GM23338 (cell line): Measurements from ENCODE around the gene A2ML1. TPM values are rescaled to one million over a fixed set of nuclear protein-coding genes. Genes with fewer than 3 reads are reported as not detected.

Source experiments
- ATAC-seq: fragments of 200-7000 bp; cut with Tn5 transposase; 3 replicates; pipeline ENCODE4 v1.9.1; 2020
- DNase-seq: peaks from one replicate; pipeline ENCODE4 v3.0.0-alpha.2; 2015; ENCODE audit warnings: low spot score
- H2AFZ ChIP-seq: fragments of 200-600 bp; sonication (generic); 2 replicates; pipeline ENCODE4 v1.8.0; 2016; ENCODE audit warnings: antibody characterized with exemption, mild to moderate bottlenecking, moderate library complexity
- H3F3A ChIP-seq: fragments of 200-600 bp; sonication (generic); replicated peaks from 2 replicates; pipeline ENCODE4 v1.8.0; 2017; ENCODE audit warnings: antibody characterized with exemption, mixed run types, low read depth
- H3K27ac ChIP-seq: fragments of 200-600 bp; sonication (generic); 2 replicates; pipeline ENCODE4 v1.6.1; 2016; ENCODE audit warnings: low read depth
- H3K27me3 ChIP-seq: fragments of 200-600 bp; sonication (generic); 2 replicates; pipeline ENCODE4 v1.8.0; 2016; ENCODE audit warnings: mild to moderate bottlenecking, mixed run types, moderate library complexity; ENCODE audit not compliant: insufficient read depth
- H3K36me3 ChIP-seq: fragments of 200-600 bp; sonication (generic); 2 replicates; pipeline ENCODE4 v1.8.0; 2016; ENCODE audit warnings: mild to moderate bottlenecking; ENCODE audit not compliant: insufficient read depth
- H3K4me1 ChIP-seq: fragments of 200-600 bp; sonication (generic); 2 replicates; pipeline ENCODE4 v1.8.0; 2016; ENCODE audit warnings: mild to moderate bottlenecking, moderate library complexity; ENCODE audit not compliant: insufficient read depth
- H3K4me2 ChIP-seq: fragments of 200-600 bp; sonication (generic); 2 replicates; pipeline ENCODE4 v1.7.1; 2017; ENCODE audit warnings: mixed run types
- H3K4me3 ChIP-seq: fragments of 200-600 bp; sonication (generic); 2 replicates; pipeline ENCODE4 v1.6.1; 2016; ENCODE audit warnings: mixed run types
- H3K79me2 ChIP-seq: fragments of 200-600 bp; sonication (generic); replicated peaks from 2 replicates; pipeline ENCODE4 v1.8.0; 2017; ENCODE audit warnings: mild to moderate bottlenecking; ENCODE audit not compliant: insufficient read depth
- H3K9me2 ChIP-seq: fragments of 200-600 bp; sonication (generic); 2 replicates; pipeline ENCODE4 v1.8.0; 2017; ENCODE audit not compliant: insufficient read depth
- H4K20me1 ChIP-seq: fragments of 200-600 bp; sonication (generic); replicated peaks from 2 replicates; pipeline ENCODE4 v1.8.0; 2017; ENCODE audit warnings: mild to moderate bottlenecking; ENCODE audit not compliant: insufficient read depth
- H3K27ac Mint-ChIP-seq: 2 replicates; pipeline ENCODE4 v1.8.0; 2020; ENCODE audit warnings: inconsistent platforms, mild to moderate bottlenecking, moderate library complexity, mixed read lengths
- H3K27me3 Mint-ChIP-seq: 3 replicates; pipeline ENCODE4 v1.8.0; 2022; ENCODE audit warnings: low read depth, mild to moderate bottlenecking, moderate library complexity, mixed read lengths, inconsistent platforms; ENCODE audit not compliant: insufficient read depth, poor library complexity
- H3K36me3 Mint-ChIP-seq: 3 replicates; pipeline ENCODE4 v1.8.0; 2021; ENCODE audit warnings: low read depth, mild to moderate bottlenecking, inconsistent platforms, moderate library complexity, mixed read lengths
- H3K4me1 Mint-ChIP-seq: 3 replicates; pipeline ENCODE4 v1.8.0; 2020; ENCODE audit warnings: mild to moderate bottlenecking, inconsistent platforms, mixed read lengths
- H3K4me3 Mint-ChIP-seq: 3 replicates; pipeline ENCODE4 v1.8.0; 2021; ENCODE audit warnings: moderate library complexity, mild to moderate bottlenecking, inconsistent platforms, mixed read lengths
- H3K9me3 Mint-ChIP-seq: 3 replicates; pipeline ENCODE4 v1.8.0; 2020; ENCODE audit warnings: moderate library complexity, mild to moderate bottlenecking, inconsistent platforms, mixed read lengths
- CREB1 ChIP-seq: fragments of 250-450 bp; sonication (Bioruptor Pico); IDR thresholded peaks from 2 replicates; pipeline ENCODE4 v1.5.0; 2020; ENCODE audit warnings: low read depth, mild to moderate bottlenecking, moderate library complexity
- EZH2phosphoT487 ChIP-seq: fragments of 200-600 bp; sonication (generic); IDR thresholded peaks from one replicate; pipeline ENCODE4 v1.8.1; 2018; ENCODE audit warnings: antibody characterized with exemption; ENCODE audit not compliant: unreplicated experiment
- JUNB ChIP-seq: IDR thresholded peaks from one replicate; pipeline ENCODE4 v1.6.1; 2016; ENCODE audit warnings: antibody characterized with exemption; ENCODE audit not compliant: unreplicated experiment
- NANOG ChIP-seq: IDR thresholded peaks from 2 replicates; pipeline ENCODE4 v1.6.1; 2016; ENCODE audit warnings: antibody characterized with exemption, borderline replicate concordance
- POLR2AphosphoS5 ChIP-seq: IDR thresholded peaks from 2 replicates; pipeline ENCODE4 v1.6.1; 2016; ENCODE audit warnings: antibody characterized with exemption, low read depth
- REST ChIP-seq: IDR thresholded peaks from one replicate; pipeline ENCODE4 v1.6.1; 2018; ENCODE audit warnings: antibody characterized with exemption; ENCODE audit not compliant: unreplicated experiment
- STAT1 ChIP-seq: IDR thresholded peaks from one replicate; pipeline ENCODE4 v1.6.1; 2016; ENCODE audit warnings: antibody characterized with exemption; ENCODE audit not compliant: unreplicated experiment
- ZNF114 ChIP-seq: fragments of 250-450 bp; sonication (Bioruptor Pico); IDR thresholded peaks from 2 replicates; pipeline ENCODE4 v1.5.0; 2020; ENCODE audit warnings: mild to moderate bottlenecking, moderate library complexity
- ZNF462 ChIP-seq: fragments of 250-450 bp; sonication (Bioruptor Pico); IDR thresholded peaks from 2 replicates; pipeline ENCODE4 v1.5.0; 2020; ENCODE audit warnings: mild to moderate bottlenecking, moderate library complexity
- polyA plus RNA-seq: library from polyadenylated mRNA; unstranded; fragments of >200 nt; fragmentation: Nextera tagmentation; extraction: Ambion mirVana; gene quantifications from 2 replicates; pipeline ENCODE4 v1.2.1, GENCODE V29; 2016
- total RNA-seq: library from RNA; depleted of rRNA; stranded (reverse); fragments of >200 nt; shearing (Covaris generic); gene quantifications from 2 replicates; pipeline ENCODE4 v1.2.3, GENCODE V29; 2014
- TF ChIP-seq, protein P1 (sequence below): IDR thresholded peaks from 2 replicates; pipeline ENCODE4 v1.6.1; 2016; ENCODE audit warnings: antibody characterized with exemption

Gene A2ML1
- total and polyA plus RNA-seq, 2 experiments from 2014 or later, result 3.8 to 6.0 TPM

GRCh38 chr12:8837291-8837690 is 14.9 kb downstream of the A2ML1 start:
- TF ChIP-seq, protein P1, sequence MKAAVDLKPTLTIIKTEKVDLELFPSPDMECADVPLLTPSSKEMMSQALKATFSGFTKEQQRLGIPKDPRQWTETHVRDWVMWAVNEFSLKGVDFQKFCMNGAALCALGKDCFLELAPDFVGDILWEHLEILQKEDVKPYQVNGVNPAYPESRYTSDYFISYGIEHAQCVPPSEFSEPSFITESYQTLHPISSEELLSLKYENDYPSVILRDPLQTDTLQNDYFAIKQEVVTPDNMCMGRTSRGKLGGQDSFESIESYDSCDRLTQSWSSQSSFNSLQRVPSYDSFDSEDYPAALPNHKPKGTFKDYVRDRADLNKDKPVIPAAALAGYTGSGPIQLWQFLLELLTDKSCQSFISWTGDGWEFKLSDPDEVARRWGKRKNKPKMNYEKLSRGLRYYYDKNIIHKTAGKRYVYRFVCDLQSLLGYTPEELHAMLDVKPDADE, result no peak
- TF ChIP-seq ZNF114 (CRISPR knock-in tag) (no peak), POLR2AphosphoS5 (no peak)
- H3F3A ChIP-seq, result 0 out of 2 replicates have a peak, but pooled peaks cover 2% of the 10 kb centered on the region
- peaks cover 30% of the 10 kb centered on the region for H3K4me1 Mint-ChIP-seq
- DNase-seq (no peak), ATAC-seq (no peak)
- H3K4me3 ChIP-seq, result no peak overlapping the region
- H3K27ac Mint-ChIP-seq, result no peak overlapping the region
- H3K4me3 Mint-ChIP-seq, result no peak overlapping the region
- no peaks in the 10 kb centered on the region for H3K79me2 ChIP-seq
- no peaks in the 10 kb centered on the region for H4K20me1 ChIP-seq
- no peaks in the 10 kb centered on the region for H3K36me3 ChIP-seq
- peaks cover 11% of the 10 kb centered on the region for H3K27me3 Mint-ChIP-seq
- H3K36me3 Mint-ChIP-seq, result peaks cover 23% of the 10 kb centered on the region
- H3K9me2 ChIP-seq, result no peaks in the 10 kb centered on the region
- H3K27me3 ChIP-seq, result no peaks in the 10 kb centered on the region
- no peak overlapping the region for H2AFZ ChIP-seq
- H3K4me1 ChIP-seq, result peaks cover 25% of the 10 kb centered on the region
- no peaks in the 10 kb centered on the region for H3K9me3 Mint-ChIP-seq
- no peak overlapping the region for H3K4me2 ChIP-seq
- no peak overlapping the region for H3K27ac ChIP-seq

GRCh38 chr12:8840321-8840720 is 17.9 kb downstream of the A2ML1 start:
- Mint-ChIP-seq H3K9me3 (no peaks in the 10 kb centered on the region), H3K4me1 (peaks cover 4% of the 10 kb centered on the region; the same call in 2 of the 3 replicates), H3K36me3 (peaks cover 26% of the 10 kb centered on the region), H3K27ac (no peak overlapping the region), H3K4me3 (no peak overlapping the region), H3K27me3 (peaks cover 9% of the 10 kb centered on the region)
- H3K4me2 ChIP-seq, result no peak overlapping the region
- H3K4me3 ChIP-seq, result no peak overlapping the region
- ATAC-seq (no peak), DNase-seq (no peak)
- 0 out of 2 replicates have a peak, but pooled peaks cover 8% of the 10 kb centered on the region for H3F3A ChIP-seq
- H3K4me1 ChIP-seq, result peaks cover 2% of the 10 kb centered on the region; the same call in 1 of the 2 replicates
- H2AFZ ChIP-seq, result no peak overlapping the region
- H3K27ac ChIP-seq, result no peak overlapping the region
- no peaks in the 10 kb centered on the region for H3K27me3 ChIP-seq
- no peaks in the 10 kb centered on the region for H4K20me1 ChIP-seq
- H3K79me2 ChIP-seq, result no peaks in the 10 kb centered on the region
- H3K9me2 ChIP-seq, result no peaks in the 10 kb centered on the region
- 0 out of 2 replicates have a peak, but pooled peaks cover 6% of the 10 kb centered on the region for H3K36me3 ChIP-seq
- TF ChIP-seq NANOG (no peak), ZNF114 (CRISPR knock-in tag) (no peak), JUNB (no peak), ZNF462 (CRISPR knock-in tag) (no peak), CREB1 (CRISPR knock-in tag) (no peak), REST (no peak), STAT1 (no peak), EZH2phosphoT487 (no peak), POLR2AphosphoS5 (no peak)
- TF ChIP-seq, protein P1, result no peak
